ELR (cell line): Measurements from ENCODE around the gene TENM3.

ENCODE experiments used
- DNase-seq: peaks from one replicate; pipeline ENCODE4 v3.0.0-alpha.2; 2015; ENCODE audit warnings: low read depth

The TENM3 gene

GRCh38 chr4:182519528-182519927 lies 276.3 kb downstream of the TENM3 start:
- DNase-seq: no peak

- DNase-seq: no peak
Observed at GRCh38 chr4:182521011-182521410, 277.8 kb downstream of the TENM3 start.

- no peak for DNase-seq
Observed at GRCh38 chr4:182528819-182529218, 285.6 kb downstream of the TENM3 start.

- DNase-seq: no peak
Observed at GRCh38 chr4:182530451-182530850, 287.2 kb downstream of the TENM3 start.

- DNase-seq: no peak
Observed at GRCh38 chr4:182531555-182532162, 288.5 kb downstream of the TENM3 start.

- no peak for DNase-seq
Observed at GRCh38 chr4:182532441-182532840, 289.2 kb downstream of the TENM3 start.

- peak; percentile 71 for DNase-seq
Observed at GRCh38 chr4:182533964-182534363, 290.8 kb downstream of the TENM3 start.

- no peak for DNase-seq
Observed at GRCh38 chr4:182536221-182536811, 293.1 kb downstream of the TENM3 start.

- no peak for DNase-seq
Observed at GRCh38 chr4:182537031-182537795, 294.0 kb downstream of the TENM3 start.

GRCh38 chr4:182538031-182538430 lies 294.8 kb downstream of the TENM3 start:
- DNase-seq: no peak

GRCh38 chr4:182540496-182540895 lies 297.3 kb downstream of the TENM3 start:
- DNase-seq: no peak

GRCh38 chr4:182547435-182547834 lies 304.2 kb downstream of the TENM3 start:
- no peak for DNase-seq

- DNase-seq: no peak
Observed at GRCh38 chr4:182548156-182548555, 305.0 kb downstream of the TENM3 start.

- DNase-seq: no peak
Observed at GRCh38 chr4:182549356-182549755, 306.2 kb downstream of the TENM3 start.

GRCh38 chr4:182552948-182553347 lies 309.7 kb downstream of the TENM3 start:
- no peak for DNase-seq

GRCh38 chr4:182553653-182554052 lies 310.5 kb downstream of the TENM3 start:
- DNase-seq: no peak

- DNase-seq: no peak
Observed at GRCh38 chr4:182554736-182555135, 311.5 kb downstream of the TENM3 start.

- peak; percentile 17 for DNase-seq
Observed at GRCh38 chr4:182555997-182556418, 312.8 kb downstream of the TENM3 start.

- no peak for DNase-seq
Observed at GRCh38 chr4:182556580-182556979, 313.4 kb downstream of the TENM3 start.

- peak; percentile 6 for DNase-seq
Observed at GRCh38 chr4:182560358-182560757, 317.2 kb downstream of the TENM3 start.

GRCh38 chr4:182562350-182562749 lies 319.1 kb downstream of the TENM3 start:
- no peak for DNase-seq

GRCh38 chr4:182564724-182565369 lies 321.6 kb downstream of the TENM3 start:
- no peak for DNase-seq

GRCh38 chr4:182567119-182567518 lies 323.9 kb downstream of the TENM3 start:
- no peak for DNase-seq
